HFF-Myc (cell line): Measurements from ENCODE around the gene DLGAP4.

Source experiments
- DNase-seq: peaks from one replicate; pipeline ENCODE4 v3.0.0-alpha.2; 2011; ENCODE audit warnings: low read depth; ENCODE audit errors: extremely low read depth
- H3K4me3 ChIP-seq: replicated peaks from 2 replicates; pipeline ENCODE4 v1.5.1; 2011; ENCODE audit warnings: low read depth, mild to moderate bottlenecking, control low read depth, low read length
- TF ChIP-seq, protein P1 (sequence below): IDR thresholded peaks from 2 replicates; pipeline ENCODE4 v1.5.1; 2012; ENCODE audit warnings: mild to moderate bottlenecking, low read depth, low read length, control low read depth; ENCODE audit errors: missing control alignments

The DLGAP4 gene

DNA sequence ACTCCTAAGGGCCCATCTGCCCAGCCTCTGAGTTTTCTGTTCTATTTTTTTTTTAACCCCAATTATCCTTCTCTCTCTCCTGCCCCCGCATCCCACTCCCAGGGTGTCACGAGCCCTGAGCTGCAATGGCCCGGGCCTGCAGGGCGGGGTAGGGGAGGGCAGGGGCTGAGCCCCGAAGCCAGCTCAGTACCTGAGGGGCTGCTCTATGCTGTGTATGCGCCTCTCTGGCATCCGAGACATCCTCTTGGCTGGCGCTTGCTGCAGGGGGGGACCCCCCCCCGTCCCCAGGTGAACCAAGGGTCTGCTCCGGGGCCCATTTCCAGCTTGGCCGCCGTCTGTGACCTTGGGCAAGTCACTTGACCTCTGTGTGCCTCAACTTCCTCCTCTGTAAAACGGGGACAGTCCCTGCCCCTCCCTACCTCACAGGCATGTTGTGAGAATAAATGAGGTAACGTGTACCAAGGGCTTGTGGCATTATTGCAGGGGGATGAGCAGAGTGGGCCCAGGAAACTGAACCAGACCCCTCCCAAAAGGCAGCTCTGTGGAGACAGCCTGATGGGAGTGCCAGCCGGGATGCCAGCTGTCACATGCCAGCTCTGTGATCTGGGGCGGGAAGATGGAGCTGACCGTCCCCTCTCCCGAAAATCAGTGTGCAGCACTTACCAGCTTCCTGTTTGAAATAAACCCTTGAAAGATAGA is 222.2 kb downstream of the DLGAP4 start:
- TF ChIP-seq, protein P1, sequence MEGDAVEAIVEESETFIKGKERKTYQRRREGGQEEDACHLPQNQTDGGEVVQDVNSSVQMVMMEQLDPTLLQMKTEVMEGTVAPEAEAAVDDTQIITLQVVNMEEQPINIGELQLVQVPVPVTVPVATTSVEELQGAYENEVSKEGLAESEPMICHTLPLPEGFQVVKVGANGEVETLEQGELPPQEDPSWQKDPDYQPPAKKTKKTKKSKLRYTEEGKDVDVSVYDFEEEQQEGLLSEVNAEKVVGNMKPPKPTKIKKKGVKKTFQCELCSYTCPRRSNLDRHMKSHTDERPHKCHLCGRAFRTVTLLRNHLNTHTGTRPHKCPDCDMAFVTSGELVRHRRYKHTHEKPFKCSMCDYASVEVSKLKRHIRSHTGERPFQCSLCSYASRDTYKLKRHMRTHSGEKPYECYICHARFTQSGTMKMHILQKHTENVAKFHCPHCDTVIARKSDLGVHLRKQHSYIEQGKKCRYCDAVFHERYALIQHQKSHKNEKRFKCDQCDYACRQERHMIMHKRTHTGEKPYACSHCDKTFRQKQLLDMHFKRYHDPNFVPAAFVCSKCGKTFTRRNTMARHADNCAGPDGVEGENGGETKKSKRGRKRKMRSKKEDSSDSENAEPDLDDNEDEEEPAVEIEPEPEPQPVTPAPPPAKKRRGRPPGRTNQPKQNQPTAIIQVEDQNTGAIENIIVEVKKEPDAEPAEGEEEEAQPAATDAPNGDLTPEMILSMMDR: no peak
- no peak for DNase-seq
- H3K4me3 ChIP-seq: no peak overlapping the region

DNA sequence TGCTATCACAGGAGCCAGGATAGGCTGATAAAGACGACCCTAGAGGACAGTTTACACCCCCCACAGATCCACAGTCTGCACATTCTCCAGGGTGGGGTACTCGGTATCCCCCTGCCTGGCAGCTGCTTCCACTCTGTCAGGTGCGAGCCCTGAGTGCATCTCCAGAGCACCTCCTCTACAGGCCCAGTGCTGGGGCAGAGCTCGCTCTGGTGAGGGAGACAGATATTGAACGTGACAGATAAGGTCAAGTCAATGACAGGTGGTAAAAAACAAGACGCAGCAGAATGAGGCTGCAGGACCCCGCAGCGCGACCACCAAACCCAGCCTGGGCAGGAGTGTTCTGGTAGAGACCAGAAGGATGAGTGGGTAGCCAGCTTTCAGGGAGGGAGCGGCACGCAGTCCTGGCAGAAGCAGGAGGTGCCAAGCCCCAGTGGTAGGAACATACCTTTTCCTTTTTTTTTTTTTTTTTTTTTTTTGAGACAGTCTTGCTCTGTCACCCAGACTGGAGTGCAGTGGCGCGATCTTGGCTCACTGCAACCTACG is 222.8 kb downstream of the DLGAP4 start:
- no peak overlapping the region for H3K4me3 ChIP-seq
- TF ChIP-seq, protein P1: no peak
- DNase-seq: no peak

DNA sequence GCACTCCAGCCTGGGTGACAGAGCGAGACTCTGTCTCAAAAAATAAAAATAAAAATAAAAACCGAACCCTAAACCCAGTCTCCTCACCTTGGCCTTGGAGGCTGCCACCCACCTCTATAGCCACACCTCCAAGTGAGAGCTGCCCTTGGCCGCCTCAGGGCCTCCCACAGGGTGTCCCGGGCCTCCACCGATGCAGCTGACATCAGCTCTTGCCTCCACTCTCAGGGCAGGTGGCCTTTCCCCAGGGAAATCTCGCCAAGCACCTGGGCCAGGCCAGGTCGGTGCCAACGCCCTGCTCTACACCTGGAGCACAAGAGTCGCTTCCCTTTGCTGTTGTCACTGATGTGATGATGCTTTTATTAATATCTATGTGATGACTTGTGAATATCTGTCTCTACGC is 226.2 kb downstream of the DLGAP4 start:
- TF ChIP-seq, protein P1: no peak
- no peak for DNase-seq
- no peak overlapping the region for H3K4me3 ChIP-seq

DNA sequence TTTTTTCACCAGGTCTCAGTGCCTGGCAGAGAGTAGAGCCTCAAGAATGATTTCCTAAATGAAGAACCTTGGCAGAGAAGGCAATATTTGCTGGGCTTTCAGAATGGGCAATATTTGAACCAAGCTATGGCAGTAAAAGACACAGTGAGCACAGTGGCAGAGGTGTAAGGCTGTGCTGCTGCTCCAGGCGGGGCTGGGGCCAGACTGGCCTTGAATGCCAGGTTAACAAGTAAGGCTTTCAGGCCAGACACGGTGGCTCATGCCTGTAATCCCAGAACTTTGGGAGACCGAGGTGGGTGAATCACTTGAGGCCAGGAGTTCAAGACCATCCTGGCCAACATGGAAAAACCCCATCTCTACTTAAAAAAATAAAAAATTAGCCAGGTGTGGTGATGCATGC is 226.7 kb downstream of the DLGAP4 start:
- no peak for DNase-seq
- TF ChIP-seq, protein P1: no peak
- H3K4me3 ChIP-seq: no peak overlapping the region

DNA sequence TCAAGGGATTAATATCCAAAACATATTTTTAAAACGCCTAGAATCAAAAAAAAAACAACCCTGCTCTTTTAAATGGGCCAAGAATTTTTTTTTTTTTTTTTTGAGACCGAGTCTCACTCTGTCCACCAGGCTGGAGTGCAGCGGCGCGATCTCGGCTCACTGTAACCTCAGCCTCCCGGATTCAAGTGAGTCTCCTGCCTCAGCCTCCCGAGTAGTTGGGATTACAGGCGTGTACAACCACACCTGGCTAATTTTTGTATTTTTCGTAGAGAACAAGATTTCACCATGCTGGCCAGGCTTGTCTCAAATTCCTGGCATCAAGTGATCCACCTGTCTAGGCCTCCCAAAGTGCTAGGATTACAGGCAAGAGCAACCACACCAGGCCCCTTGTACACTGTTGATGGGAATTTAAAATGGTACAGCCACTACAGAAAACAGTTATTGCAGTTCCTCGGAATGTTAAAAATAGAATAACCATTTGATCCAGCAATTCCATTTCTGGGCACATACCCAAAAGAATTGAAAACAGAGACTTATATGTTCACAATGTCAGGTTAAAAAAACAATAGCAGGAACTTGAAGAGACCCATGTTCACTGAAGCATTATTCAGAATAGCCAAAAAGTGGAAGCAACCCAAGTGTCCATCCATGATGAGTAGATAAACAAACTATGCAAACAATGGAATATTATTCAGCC is 232.0 kb downstream of the DLGAP4 start:
- no peak overlapping the region for H3K4me3 ChIP-seq
- TF ChIP-seq, protein P1: no peak
- DNase-seq: no peak

DNA sequence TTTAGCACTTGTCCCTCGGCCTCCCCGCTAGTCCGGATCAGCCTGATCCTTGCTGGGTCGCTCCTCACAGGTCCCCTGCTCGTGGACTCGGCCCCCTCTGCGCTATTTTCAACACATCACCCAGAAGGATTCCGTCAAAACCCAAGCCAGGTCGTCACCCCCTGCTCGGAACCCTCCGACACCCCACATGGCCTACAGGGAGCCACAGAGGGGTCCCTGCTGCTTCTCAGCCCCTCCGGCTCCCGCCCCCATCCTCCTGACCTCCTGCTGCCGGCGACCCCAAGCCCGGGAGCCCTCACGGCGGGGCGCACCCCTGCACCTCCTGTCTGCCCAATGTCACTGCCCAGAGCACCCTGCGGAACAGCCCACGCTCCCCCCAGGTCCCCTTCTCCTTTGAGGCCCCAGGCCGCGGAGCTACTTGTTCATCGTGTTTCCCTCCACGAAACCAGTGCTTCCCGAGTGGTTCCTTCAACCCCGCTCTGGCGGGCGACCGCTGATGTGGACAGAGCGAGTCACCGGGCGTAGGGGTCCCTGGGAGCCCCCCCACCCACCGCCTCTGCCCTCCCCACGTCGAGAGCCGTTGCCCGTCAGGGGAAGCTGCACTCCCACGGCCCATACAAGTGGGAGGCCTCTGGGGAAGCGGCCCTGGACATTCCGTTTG is 234.5 kb downstream of the DLGAP4 start:
- TF ChIP-seq, protein P1: no peak
- DNase-seq: no peak
- H3K4me3 ChIP-seq: peak overlapping the region; percentile 68
